NCI-H82 treated with DMSO at 0.1 percent for 48 hours (cell line): ENCODE measurements around the gene AFTPH.

Source experiments
- DNase-seq: peaks from one replicate; lab custom pipeline; 2025; ENCODE audit not compliant: unreplicated experiment; lab: John Stamatoyannopoulos, UW

AFTPH gene

GRCh38 chr2:64540615-64541014, 16.5 kb downstream of the AFTPH start:
- no peak for DNase-seq

DNA sequence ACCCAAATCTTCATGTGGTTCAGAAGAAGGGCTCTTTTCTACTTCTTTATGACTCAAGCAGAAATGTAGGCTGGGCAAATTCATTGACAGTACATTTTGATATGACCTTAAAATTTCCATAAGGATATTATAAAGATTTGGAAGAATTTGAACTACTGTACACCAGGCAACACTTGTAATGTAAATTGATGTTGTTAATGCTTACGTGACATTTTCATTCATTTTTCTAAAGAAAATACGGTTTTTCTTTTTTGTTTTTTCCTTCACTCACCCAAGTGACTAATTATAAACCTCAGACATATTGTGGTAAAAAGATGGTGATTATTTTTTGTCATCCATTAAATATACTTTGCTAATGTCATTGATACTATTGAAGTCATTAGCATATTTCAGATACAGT, 17.4 kb downstream of the AFTPH start:
- DNase-seq = no peak

GRCh38 chr2:64542071-64543007, 18.2 kb downstream of the AFTPH start:
- DNase-seq = no peak

- DNase-seq = no peak
Measured at GRCh38 chr2:64543008-64543697, 19.0 kb downstream of the AFTPH start.

DNA sequence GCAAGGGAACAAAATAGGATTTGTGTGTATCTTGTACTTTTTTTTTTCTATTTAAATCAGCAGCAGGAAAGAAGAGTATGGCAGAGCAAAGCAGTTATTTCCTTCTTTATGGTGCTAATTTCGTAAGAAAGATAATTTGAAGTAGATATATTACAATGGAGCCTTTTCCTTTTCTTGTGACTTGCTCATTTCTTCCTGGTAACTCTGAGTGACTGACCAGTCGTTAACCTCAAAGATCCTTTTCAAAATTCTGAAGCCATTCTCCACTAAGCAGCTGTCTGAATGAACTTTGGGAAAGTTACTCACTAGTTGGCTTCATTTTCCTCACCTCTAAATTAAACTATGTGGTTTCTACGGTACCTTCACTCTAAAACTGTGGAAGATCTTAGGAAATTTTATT, 24.6 kb downstream of the AFTPH start:
- DNase-seq = no peak

DNA sequence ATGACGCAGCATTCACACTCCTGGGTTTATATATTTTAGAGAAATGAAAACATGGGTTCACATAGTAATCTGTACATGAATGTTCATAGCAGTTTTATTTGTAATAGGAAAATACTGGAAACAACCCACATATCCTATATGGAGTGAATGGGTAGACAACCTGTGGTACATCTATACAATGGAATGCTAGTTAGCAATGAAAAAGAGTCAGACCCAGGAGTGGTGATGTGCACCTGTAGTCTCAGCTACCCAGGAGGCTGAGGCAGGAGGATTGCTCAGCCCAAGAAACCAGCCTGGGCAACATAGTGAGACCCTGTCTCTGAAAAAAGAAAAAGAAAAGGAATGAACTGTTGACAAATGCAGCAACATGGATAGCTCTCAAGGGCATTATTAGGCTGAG, 25.9 kb downstream of the AFTPH start:
- DNase-seq = no peak

DNA sequence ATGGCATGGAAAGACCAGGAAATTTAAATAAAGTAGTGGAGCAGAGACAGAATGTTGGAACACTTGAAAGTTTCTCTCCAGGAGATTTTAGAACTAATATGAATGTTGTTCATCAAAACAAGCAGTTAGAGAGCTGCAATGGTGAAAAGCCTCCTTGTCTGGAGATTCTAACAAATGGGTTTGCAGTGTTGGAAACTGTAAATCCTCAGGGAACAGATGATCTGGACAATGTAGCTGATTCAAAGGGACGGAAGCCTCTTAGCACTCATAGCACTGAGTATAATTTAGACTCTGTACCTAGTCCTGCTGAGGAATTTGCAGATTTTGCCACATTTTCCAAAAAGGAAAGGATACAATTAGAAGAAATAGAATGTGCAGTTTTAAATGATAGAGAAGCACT, 27.7 kb downstream of the AFTPH start:
- no peak for DNase-seq

- DNase-seq = no peak
Measured at GRCh38 chr2:64554117-64554516, 30.0 kb downstream of the AFTPH start.

DNA sequence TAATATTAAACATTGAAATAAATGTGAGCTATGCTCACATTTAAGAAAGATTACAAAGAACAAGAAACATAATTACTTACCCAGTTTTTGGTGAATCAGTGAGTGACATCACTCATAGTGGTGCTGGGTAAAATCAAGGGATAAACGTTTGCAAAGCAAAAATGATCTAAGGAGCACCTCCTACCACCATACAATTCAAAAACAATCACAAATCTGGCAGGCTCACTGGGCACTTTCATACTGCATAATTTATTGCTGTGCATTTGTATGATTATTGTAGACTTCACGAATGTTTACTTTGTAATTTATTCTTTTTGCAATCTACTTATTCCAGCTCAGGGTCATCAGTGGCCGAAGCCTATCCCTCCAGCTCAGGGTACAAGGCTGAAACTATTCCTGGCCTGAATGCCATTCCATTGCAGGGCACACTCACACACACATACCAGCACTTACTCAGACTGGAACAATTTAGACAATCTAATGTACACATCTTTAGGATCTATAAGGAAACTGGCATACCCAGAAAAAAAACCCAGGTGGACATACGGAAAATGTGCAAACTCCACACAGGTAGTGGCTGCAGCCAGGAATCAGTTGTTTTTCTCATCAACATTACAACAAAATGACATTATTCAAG, 34.4 kb downstream of the AFTPH start:
- no peak for DNase-seq

GRCh38 chr2:64562148-64562784, 38.1 kb downstream of the AFTPH start:
- DNase-seq = no peak

DNA sequence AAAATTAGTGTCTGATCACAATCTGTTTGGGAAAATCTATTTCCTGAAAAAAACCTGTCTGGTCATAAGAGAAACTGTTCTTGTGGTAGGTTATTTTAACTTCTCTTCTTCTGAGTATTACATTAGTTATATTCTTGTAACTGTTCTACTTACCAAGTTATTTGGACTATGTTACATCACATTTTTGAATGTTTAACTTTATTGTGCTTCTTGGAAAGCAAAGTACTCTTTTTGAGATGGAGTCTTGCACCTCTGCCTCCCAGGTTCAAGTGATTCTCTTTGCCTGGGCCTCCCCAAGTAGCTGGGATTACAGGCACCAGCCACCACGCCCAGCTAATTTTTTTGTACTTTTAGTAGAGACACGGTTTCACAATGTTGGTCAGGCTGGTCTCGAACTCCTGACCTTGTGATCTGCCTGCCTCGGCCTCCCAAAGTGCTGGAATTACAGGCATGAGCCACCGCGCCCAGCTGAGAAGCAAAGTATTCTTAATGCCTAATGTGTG, 39.4 kb downstream of the AFTPH start:
- DNase-seq = no peak

DNA sequence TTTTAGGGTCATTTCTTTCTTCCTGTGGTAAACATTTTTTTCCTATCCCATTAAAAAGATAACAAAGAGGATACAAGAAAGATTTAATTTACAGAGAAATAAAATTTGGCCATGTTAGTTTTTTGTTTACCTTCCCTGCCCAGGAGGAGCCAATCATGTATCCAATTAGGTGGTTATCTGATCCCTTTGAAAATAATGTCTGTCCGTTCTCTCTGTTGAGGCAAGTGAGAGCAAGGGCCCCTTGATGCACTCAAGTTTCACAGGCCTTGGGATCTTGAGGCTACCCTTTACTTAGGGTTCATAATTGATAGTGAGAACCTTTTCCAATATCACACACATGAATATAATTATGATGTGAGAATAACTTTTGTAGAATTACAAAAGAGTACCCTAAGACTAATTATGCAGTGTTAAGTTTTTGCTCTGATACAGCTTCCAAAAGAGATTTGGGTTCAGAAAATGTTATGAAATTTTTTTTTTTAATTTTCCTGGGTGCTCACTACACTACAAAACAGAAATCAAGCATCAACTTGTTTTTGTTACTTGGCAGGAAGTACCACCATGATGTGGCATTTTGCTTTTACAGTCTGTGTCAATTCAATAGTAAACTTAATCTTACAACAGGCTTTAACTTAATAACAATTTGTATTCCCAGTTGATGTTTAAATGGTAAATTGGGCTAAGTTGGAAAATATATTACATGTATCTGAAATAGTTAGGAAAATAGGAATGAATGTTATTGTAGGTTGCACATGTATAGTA, 42.0 kb downstream of the AFTPH start:
- peak; percentile 52 for DNase-seq

DNA sequence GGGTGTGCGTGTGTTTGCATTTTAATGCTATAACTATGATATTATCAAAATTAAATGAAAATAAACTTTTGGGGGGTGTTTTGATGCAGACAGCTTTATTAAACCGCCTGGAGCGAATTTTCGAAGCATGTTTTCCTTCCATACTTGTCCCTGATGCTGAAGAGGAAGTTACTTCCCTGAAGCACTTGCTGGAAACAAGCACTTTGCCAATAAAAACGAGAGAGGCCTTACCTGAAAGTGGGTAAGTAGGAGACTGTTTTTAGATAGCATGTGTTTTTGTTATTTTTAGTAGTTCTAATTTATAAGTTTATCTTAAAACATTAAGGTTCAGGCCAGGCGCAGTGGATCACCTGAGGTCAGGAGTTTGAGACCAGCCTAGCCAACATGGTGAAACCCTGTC, 43.3 kb downstream of the AFTPH start:
- DNase-seq = no peak

GRCh38 chr2:64568836-64569235, 44.7 kb downstream of the AFTPH start:
- no peak for DNase-seq

- no peak for DNase-seq
Measured at GRCh38 chr2:64574871-64575270, 50.7 kb downstream of the AFTPH start.

DNA sequence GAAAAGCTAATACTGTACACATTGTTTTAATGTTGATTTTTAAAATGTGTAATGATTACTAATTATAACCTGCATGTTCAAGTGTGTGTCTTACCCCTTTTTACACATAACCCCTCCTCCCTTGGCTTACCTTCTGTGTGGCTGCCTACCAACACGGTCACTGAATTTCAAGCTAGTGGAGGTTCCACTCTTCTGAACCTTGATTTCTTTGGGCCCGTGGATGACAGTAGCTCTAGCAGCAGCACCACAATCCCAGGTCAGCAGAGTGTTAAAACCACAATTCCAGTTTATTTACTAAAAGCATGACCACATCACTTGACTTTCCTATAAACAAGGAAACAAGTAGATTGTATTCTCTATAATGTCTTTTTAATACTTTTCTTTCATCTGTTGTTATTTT, 56.9 kb downstream of the AFTPH start:
- DNase-seq = no peak

DNA sequence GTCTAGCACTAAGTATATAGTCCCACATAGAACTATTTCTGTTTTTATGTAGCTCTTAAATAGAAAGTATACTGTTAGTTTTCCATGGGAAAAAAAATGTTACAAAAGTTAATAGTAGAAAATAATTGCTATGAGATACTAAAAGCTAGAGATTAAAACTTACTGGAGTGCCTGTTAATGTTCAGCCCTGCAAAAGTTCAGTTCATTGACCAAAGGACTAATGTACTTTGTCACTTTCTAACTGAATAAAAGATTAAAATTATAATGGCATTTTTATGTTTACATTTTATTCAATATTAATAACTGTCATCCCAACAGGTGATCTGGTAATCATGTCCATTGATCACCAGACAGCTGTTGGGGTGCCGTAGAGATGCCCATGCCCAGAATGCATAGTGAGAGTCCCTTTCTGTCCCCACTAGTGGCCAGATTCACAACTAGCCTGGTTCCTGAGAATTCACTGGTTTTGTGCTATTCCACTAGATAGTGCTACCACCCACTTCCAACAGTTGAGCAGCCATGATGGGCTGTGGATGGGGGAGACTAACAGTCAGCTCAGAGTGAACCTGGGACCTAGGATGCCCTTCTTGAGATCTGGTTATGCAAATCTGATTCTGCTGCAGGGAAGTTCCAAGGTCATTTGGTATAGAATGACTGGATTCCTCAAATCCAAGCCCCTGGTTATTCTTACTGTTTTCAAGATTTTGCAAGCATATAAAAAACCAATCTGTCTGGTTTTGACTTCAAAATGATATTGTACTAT, 57.8 kb downstream of the AFTPH start:
- DNase-seq = no peak

DNA sequence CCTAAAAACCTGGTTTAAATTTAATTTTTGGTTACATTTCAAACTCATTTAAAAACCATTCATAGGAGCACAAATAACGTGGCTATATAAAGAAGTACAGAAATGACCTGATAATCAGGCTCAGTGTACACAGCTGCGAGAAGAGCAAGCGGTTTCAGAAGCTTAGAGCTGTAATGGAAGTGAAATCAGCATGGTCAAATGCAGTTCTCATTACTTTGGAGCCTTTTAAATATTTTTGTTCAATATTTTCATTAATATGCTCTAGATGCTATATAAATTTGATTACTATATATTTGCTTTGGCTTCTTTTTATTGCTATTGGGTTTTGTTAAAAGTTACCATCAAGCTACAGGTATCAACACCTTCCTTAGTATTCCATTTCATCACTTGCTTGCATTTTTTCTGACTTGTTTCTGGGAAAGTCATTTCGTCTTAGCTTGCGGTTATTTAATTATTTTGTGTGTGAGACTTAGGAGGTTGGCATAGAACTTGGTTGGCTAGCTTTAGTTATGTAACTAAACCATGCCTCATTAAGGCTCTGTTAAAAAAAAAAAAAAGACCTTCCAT, 58.7 kb downstream of the AFTPH start:
- no peak for DNase-seq

- DNase-seq = no peak
Measured at GRCh38 chr2:64586054-64586453, 61.9 kb downstream of the AFTPH start.
